HG02642 (cell line): ENCODE results near the gene SYNGR3.
"Not testable (repeated sequence)": the region's sequence is repeated elsewhere in the genome, so short reads cannot be mapped to it uniquely, and the experiment has no call there.

Experiments
- ATAC-seq: cut with Tn5 transposase; IDR thresholded peaks from one replicate; pipeline ENCODE4 v1.9.1; 2021; ENCODE audit warnings: mild to moderate bottlenecking; ENCODE audit not compliant: unreplicated experiment, poor library complexity

The SYNGR3 gene

DNA sequence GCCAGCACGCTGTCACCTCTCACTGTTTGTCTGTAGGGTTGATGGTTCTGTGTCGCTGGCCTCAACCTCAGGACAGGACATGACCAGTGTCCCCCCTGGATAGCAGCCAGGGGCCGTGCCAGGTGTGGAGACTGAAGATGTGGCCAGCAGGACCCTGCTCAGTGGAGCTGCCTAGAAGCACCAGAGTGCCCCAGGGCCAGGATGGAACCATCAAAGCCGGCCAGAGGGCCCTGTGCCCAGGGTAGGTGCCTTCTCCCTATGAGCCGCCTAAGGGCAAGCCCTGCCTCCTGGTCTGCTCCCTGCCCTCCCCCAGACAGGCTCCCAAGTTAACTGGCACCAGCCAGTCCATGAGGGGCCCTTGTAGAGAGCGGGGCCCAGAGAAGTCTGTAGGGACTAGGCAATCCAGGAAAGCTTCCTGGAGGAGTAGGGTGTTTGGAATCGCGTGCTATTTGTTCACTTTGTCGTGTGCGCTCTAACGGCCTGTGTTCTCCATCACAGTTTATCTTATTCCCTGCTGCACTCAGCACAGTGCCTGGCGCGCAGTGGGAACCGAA, 31.0 kb upstream of the SYNGR3 start:
- ATAC-seq: no peak

DNA sequence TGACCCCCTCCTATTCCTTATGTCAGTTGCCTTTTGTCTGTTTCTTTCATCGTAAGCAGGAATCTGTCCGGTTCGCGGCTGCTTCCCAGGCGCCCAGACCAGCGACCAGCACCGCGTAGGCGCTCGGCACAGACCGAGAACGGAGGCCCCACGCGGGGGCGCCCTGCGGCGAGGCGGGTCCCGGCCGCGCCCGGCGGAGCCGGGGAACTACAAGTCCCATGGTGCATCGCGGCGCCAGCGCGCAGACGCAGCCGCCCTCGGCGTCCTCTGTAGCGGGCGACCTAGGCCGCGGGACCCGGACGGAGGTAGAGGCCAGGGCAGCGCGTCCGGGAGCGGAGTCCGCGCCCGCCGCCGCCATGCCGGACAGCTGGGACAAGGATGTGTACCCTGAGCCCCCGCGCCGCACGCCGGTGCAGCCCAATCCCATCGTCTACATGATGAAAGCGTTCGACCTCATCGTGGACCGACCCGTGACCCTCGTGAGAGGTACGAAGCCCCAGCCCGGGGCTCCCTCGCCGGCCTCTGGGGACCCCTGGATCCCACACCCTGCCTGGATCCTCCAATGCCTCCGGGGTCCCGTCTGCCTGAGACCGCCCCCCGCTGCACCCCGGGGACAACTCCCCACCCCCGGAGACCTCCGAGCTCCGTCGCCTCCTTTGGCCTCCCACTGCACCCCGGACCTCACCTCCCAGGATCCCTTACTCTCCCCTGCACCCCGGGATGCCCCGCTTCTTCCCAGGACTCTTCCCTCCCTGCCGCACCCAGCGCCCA, 30.3 kb upstream of the SYNGR3 start, which contains the start of gene NDUFB10:
NDUFB10 (plus strand) TSS at position 270 of the 771 bp plus-strand sequence; CDS start at position 357, 87 bp downstream.
- peak; percentile 76 for ATAC-seq

DNA sequence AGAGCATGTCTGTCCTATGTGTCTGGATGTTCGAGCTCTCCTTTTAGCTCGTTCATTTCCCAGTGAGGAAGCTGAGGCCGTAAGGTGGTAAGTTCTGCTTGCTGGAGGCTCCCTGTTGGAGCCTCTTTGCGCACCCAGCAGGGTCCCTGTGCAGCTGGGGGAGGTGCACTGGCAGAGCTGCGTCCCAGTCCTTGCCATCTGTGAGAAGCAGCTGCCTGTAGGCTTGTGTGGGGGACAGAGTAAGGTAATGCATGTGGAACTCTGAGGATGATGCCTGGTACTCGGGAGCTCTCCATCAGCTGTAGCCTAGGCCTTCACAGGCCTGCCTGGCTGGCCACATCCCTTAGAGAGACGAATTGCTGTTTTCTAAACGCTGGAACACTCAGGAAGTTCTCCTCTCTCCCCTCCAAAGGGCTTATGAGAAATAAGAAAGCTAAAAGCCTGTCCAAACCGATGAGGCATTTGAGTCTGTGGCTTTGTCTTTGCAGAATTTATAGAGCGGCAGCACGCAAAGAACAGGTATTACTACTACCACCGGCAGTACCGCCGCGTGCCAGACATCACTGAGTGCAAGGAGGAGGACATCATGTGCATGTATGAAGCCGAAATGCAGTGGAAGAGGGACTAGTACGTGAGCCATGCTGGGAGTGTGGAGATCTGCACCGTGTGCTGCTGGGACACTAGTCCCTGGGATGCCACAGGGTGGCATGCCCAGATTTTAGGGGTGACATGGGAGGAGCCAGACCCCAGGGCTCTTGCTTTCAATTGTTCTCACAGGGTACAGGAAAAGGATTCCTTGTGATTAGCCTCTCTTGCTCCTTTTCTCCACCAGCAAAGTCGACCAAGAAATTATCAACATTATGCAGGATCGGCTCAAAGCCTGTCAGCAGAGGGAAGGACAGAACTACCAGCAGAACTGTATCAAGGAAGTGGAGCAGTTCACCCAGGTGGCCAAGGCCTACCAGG, 28.8 kb upstream of the SYNGR3 start:
- no peak for ATAC-seq

DNA sequence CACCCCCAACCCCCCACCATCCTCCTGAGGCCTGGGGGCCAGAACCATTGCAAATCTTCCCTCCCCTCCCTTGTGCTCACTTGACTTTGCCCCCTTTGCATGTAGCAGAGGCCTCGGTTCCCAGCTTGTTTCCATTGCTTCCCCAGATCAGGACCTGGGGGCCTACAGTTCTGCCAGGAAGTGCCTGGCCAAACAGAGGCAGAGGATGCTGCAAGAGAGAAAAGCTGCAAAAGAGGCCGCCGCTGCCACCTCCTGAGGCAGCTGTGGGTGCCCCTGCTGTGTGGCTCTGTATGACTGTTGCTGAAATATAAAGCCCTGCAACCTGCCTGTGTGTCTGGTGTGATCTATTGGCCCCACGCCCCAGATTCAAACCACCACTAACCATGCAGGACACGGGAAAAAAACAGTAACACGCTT, 28.1 kb upstream of the SYNGR3 start:
- no peak for ATAC-seq

DNA sequence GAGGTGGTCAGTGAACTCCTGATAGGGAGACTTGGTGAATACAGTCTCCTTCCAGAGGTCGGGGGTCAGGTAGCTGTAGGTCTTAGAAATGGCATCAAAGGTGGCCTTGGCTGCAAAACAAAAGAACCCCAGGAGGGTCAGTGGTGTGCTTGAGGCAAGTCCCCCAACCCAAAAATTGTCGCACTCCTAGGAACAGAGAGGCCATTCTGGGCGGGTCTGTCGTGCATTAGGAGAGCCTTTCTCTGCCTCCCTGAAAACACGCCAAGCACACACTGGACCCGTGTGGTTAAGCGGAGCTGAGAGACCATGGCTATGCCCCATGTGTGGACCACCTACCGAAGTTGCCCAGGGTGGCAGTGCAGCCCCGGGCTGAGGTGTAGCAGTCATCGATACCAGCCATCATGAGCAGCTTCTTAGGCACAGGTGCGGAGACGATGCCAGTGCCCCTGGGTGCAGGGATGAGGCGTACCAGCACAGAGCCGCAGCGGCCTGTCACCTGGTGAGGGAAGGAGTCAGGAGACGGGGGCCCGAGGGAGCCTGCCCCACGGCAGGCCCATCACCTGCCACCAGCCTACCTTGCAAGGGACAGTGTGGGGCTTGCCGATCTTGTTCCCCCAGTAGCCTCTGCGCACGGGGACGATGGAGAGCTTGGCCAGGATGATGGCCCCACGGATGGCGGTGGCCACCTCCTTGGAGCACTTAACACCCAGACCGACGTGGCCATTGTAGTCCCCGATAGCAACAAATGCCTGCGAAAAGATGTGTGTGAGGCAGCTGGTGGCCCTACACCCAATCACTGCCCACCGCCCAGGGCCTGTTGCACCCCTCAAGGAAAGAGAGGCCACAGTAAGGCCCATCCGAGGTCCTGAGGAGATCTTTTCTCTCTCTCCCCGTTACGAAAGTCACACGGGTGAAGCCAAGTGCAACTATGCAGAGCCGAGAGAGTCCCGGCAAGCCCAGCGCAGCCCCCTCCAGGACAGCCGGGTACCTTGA, 27.3 kb upstream of the SYNGR3 start:
- ATAC-seq: not testable (repeated sequence)

DNA sequence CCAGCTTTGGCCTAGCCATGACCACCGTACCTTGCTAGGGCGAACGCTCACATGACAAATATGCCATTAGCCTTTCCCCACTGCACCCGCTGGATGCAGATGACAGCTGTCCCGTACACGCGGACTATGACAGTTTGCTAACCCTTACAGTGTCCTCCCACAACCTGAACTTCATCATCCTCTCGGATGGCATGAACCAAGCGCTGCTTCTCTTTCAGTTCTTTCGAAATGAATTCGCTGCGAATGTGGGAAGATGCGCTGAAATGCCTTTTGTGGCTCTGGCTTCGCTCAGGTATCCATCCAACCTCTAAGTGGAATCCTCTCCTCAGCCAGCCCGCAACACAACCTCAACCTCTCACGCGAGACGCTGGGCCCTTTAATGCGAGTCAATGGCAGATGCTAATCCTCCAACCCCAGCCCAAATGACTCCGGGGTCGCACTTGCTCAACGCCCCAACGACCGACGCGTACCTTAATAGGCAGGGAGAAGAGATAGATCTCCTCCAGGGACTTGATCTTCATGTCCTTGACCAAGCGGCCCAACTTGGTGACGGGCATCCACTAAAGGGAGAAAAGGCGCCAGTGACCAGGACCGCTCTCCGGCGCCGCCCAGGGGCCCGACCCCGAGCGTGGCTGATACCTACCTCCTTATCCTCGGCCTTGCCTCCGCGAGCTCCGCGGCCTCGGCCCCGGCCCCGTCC, 25.8 kb upstream of the SYNGR3 start:
- ATAC-seq: peak; percentile 24

DNA sequence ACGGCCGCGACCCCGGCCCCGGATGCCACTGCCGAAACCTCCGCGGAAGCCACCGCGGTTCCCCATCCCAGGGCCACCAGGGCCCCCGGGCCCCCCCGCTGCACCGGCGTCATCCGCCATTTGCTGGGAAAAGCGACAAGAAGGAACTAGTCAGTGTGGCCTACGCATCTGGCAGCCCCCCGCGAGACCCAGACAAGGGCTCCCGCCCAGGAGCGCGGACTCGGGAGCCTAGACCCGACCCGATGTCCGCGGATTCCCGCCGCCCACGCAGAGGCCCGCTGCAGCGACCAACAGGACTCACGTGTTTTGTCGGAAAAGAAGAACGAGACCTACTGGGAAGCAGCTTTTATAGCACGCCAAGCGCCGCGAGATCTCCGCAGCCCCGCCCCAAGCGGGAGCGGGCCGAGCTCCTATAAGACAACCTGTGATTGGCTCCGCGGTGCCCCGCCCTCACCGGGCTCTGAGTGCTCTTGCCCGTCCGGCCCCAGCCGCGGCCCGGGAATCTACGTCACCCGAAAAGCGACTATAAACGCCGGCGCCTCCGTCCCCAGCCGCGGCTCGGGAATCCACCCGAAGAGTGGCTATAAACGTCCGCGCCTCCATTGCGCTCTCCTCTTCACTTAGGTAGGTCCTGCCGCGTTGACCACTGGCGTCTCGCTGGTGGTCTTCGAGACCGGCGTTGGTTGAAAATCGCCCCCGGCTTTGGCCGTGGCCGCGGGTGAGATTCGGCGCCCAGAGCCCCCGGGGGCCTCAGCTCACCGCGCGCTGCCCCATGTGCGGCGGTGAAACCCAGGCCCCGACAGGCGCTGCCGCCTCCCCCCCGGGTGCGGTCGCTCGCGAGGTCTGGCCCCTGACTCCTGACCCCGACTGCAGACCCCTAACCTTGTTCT, 25.0 kb upstream of the SYNGR3 start, which contains the start of gene RPS2:
RPS2 (minus strand) TSS at position 321 of the 890 bp plus-strand sequence; CDS start at position 120, 201 bp downstream.
- peak; percentile 85 for ATAC-seq

DNA sequence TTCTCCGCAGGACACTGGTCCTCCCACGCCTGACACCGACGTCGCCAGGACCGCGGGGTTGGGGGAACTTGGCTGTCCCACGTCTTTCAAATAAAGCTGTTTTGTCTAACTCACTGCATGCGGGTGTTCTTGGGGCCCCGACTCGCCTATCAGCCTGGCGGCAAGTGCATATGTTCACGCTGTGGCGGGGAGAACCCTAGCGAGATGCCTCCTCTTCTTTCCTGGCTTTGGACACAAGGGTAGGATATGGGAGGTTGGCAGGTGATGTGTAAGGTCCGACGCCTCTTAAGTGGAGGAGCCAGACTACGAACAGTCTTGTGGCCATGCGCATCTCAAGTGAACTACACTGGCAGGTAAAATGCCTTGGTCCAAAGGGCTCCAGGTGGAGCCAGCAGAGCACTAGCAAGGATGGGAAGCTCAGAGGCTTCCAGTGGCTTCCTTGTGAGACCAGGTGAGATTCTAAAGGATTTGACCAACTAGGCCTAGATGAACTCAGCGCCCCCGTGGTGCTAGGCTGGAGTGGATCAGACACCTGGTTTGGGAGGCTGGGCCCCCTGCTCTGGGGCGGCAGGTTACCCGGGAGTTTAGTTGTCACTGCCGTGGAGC, 24.3 kb upstream of the SYNGR3 start:
- no peak for ATAC-seq

DNA sequence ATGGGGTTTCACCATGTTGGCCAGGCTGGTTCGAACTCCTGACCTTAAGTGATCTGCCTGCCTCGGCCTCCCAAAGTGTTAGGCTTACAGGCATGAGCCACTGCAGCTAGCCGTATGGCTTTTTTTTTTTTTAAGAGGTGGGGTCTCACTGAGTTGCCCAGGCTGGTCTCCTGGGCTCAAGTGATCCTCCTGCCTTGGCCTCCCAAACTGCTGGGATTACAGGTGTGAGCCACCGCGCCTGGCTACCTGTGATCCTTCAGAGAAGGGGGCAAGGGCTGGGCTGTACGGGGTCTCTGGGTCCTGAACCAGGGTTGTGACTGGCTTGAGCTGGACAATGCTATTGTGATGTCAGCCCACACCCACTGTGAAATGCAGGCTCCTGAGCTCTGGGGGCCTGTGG, 23.3 kb upstream of the SYNGR3 start, which contains the start of gene RNF151:
RNF151 (plus strand) TSS at position 397 of the 400 bp plus-strand sequence. CDS start 26 bp downstream, outside the sequence.
- no peak for ATAC-seq

DNA sequence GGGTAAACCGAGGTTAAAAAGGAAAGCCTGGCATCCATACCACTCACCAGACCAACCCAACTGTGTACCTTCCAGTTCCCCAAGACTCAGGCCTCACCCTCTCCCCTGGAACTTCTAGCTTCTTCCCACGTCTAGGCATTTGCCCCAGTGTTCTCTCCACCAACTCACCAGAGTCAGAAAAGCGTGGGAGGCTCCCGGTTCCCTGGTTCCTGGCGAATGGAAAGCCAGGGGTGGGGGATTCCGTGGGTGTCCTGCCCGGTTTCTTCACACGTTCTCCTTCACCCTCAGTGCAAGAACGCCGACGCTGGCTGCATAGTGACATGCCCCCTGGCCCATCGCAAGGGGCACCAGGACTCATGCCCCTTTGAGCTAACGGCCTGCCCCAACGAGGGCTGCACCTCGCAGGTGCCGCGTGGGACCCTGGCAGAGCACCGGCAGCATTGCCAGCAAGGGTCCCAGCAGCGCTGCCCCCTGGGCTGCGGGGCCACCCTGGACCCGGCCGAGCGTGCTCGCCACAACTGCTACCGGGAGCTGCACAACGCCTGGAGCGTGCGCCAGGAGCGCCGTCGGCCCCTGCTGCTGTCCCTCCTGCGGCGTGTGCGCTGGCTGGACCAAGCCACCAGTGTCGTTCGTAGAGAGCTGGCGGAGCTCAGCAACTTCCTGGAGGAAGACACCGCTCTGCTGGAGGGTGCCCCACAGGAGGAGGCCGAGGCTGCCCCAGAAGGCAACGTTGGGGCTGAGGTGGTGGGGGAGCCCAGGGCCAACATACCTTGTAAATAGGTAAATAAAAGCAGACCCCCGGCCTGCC, 21.4 kb upstream of the SYNGR3 start:
- ATAC-seq: no peak

DNA sequence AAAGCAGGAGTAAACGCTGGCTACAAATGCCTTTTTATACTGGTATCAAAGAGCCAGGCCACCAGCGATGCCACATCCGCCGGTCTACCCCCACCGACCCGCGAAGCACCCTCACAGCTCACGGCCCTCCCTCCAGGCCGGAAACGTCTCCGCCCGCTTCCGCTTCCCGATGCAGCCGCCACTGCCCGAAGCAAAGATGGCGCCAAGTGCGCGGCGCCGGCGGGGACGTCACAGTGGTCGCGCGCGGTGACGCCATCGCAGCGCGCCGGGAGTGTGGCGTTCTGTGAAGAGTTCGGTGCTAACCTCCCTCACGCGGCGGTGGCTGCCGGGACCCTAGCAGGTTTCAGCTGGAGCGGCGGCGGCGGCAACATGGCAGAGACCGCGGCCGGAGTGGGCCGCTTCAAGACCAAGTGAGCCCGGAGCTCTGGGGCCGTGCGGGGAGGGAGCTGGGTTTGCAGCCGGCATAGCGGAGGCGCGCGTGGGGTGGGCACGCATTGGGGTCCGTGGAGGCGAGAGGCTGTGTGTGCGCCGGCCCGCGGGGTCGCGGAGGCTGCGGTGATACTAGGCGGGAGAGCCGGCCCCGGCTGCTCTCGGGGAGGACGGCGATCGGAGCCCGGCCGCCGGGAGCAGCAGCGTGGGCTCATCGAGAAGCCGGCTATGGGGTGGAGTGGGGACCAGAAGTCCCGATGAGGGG, 17.8 kb upstream of the SYNGR3 start, which contains the start of gene TBL3:
TBL3 (plus strand) TSS at position 258 of the 694 bp plus-strand sequence; CDS start at position 370, 112 bp downstream.
- peak; percentile 69 for ATAC-seq

DNA sequence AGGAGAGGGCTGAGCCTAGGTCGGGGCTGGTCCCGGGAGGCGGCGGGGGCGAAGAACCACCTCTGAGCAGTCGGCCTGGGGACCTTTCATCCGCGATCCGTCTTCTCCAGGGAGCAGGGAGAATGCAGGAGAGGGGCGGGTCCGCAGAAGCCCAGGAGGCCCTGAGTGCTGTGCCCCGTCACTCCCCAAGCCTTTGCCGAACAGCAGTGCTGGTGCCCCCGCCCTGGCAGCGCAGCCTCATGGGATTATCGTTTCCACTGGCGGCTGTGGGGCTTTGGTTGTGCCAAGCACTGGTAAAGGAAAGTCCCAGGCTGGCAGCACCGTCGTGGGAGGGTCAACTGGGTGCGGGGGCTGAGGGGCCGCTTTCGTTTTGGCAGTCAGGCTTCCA, 17.3 kb upstream of the SYNGR3 start:
- ATAC-seq: peak; percentile 1

DNA sequence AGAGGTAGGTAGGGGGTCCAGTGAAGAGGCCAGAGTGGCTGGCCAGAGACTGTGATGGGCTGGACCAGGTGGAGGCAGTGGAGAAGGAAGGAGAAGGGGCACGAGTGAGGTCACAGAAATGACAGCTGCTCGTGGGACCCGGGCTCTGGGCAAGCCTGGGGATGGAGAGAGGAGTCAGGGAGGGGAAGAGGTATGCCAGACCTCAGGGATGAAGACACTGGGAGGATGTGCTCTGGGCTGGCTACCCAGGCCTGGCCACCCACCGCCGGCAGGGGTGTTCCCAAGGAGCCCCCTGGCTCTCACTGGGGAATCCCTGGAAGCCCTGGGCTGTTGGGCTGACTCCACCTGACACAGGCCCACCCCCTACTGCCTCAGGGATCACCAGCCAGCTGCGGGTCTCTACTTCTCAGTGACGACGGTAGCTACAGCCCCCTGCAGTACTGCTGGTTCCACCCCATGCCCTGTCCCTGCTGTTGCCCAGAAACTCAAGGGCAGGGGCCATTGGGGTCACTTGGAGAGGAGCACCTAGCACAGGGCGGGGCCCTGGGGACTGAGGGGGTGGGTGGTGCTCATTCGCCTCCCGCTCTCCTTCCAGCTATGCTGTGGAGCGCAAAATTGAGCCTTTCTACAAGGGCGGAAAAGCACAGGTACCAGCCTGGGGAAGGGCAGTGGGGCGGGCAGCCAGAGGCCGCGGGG, 16.2 kb upstream of the SYNGR3 start:
- ATAC-seq: no peak

DNA sequence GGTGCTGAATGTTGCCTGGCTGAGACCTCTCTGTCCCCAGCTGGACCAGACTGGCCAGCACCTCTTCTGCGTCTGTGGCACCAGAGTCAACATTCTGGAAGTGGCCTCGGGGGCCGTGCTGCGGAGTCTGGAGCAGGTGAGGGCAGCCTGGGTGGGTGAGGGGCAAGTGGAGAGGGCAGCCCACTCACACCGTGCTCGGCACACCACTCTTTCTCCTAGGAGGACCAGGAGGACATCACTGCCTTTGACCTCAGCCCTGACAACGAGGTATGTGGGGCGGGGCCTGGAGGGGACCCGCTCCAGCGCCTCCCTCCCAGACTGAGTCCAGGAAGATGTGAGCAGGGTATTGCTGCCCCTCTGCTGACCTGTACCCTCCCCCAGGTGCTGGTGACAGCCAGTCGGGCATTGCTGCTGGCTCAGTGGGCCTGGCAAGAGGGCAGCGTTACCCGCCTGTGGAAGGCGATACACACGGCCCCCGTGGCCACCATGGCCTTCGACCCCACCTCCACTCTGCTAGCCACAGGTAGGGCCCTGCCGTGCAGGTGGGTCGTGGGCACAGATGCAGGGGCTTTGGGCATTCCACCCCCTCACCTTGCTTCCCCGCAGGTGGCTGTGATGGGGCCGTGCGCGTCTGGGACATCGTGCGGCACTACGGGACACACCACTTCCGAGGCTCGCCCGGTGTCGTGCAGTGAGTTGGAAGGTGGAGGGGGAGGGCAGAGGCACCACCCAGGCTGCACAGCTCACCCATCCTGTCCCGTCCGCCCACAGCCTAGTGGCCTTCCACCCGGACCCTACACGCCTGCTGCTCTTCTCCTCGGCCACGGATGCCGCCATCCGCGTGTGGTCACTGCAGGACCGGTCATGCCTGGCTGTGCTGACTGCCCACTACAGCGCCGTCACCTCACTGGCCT, 15.4 kb upstream of the SYNGR3 start:
- no peak for ATAC-seq
